Lower leg skin (tissue), 4 donors: ENCODE measurements around the gene SPESP1. TPM values are rescaled to one million over a fixed set of nuclear protein-coding genes. Genes with fewer than 3 reads are reported as not detected.

Source experiments
- DNase-seq, 2 donors: peaks; one replicate each; pipeline ENCODE4 v3.0.0-alpha.2; 2019; ENCODE audit warnings: low spot score in 2 of 2
- H3K4me3 ChIP-seq: fragments of 200-600 bp; sonication (generic); 2 replicates; pipeline ENCODE4 v1.5.1; 2017; ENCODE audit warnings: mild to moderate bottlenecking, low read depth; ENCODE audit not compliant: poor library complexity, severe bottlenecking
- POLR2A ChIP-seq, 2 donors: fragments of 450-650 bp; IDR thresholded peaks; one replicate each; pipeline ENCODE4 v1.6.1; 2016 to 2017; ENCODE audit warnings: antibody characterized with exemption in 2 of 2, mild to moderate bottlenecking in 1 of 2, moderate library complexity in 1 of 2
- WGBS, 2 donors: methylation state at CpG; one replicate each; pipeline ENCODE4 v1.1.5; 2018; 5-methylcytosine and 5-hydroxymethylcytosine counted together
- intact Hi-C: fragments of 100-400 bp; cut with DNase I; formaldehyde crosslinking; loops from one replicate; pipeline ENCODE4 v1.15.0; 2023; ENCODE audit warnings: low total_unique reads
- total RNA-seq, 4 donors: library from RNA; depleted of rRNA; stranded (reverse); fragments of >200 nt; gene quantifications; one replicate each; pipeline ENCODE4 v1.1.0, GENCODE V29; 2016
- TF ChIP-seq, protein P1 (sequence below), 3 donors: fragments of 450-650 bp; IDR thresholded peaks; one replicate each; pipeline ENCODE4 v1.5.1; 2016; ENCODE audit warnings: antibody characterized with exemption in 3 of 3, mild to moderate bottlenecking in 3 of 3, moderate library complexity in 2 of 3

Gene SPESP1
- total RNA-seq, 4 donors from 2014 or later: 1.3 to 15.5 (median 2.5) TPM

DNA sequence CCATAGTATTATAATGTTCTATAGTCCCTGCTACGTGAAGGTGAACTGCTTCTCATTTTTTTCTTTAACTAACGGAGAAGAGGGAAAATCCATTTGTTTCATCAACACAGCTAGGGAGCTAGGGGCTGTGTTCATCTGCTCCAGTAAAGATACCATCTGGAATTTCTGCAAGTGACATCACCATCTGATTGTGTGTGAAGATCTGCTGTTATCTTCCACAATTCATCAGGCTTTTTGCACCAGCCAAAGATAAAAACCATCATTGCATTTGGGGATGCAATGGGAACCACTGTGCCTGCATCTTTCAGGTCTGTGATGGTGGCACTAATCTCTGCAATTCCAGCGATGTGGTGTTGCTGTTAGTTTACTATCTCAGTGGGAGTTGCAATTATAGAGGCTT, 48.7 kb downstream of the SPESP1 start:
- DNase-seq: no peak
- 73% methylated on average over 3 of the region's 3 CpGs for WGBS, 2 donors
- intact Hi-C loops: no loop called here
- H3K4me3 ChIP-seq: no peak overlapping the region
- TF ChIP-seq, protein P1, sequence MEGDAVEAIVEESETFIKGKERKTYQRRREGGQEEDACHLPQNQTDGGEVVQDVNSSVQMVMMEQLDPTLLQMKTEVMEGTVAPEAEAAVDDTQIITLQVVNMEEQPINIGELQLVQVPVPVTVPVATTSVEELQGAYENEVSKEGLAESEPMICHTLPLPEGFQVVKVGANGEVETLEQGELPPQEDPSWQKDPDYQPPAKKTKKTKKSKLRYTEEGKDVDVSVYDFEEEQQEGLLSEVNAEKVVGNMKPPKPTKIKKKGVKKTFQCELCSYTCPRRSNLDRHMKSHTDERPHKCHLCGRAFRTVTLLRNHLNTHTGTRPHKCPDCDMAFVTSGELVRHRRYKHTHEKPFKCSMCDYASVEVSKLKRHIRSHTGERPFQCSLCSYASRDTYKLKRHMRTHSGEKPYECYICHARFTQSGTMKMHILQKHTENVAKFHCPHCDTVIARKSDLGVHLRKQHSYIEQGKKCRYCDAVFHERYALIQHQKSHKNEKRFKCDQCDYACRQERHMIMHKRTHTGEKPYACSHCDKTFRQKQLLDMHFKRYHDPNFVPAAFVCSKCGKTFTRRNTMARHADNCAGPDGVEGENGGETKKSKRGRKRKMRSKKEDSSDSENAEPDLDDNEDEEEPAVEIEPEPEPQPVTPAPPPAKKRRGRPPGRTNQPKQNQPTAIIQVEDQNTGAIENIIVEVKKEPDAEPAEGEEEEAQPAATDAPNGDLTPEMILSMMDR (IDR thresholded peaks at IDR 0.05): no peak
- TF ChIP-seq POLR2A (IDR thresholded peaks at IDR 0.05): no peak

DNA sequence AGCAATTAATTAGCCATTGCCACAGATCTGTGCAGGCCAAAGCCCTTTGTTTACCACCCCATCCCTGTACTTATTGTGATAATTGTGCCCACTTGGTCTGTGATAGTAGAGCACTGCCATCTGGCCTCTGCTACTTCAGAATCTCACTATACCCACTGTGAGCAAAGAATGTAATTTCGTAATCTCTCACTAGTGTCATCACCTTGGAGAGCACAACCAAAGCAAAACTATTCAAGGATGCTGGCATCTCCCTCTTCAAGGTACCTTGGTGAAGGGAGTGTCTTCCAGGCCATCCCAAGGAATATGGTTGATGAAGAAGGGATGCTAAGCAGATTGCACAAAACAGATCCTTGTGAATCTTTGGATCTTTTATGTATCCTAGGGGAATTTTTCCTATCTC, 49.5 kb downstream of the SPESP1 start:
- no peak for TF ChIP-seq POLR2A (IDR thresholded peaks at IDR 0.05)
- TF ChIP-seq, protein P1 (IDR thresholded peaks at IDR 0.05): no peak
- H3K4me3 ChIP-seq: no peak overlapping the region
- DNase-seq: no peak
- 94 to 100% methylated on average over 1 of the region's 1 CpG for WGBS, 2 donors
- intact Hi-C loops: no loop called here

DNA sequence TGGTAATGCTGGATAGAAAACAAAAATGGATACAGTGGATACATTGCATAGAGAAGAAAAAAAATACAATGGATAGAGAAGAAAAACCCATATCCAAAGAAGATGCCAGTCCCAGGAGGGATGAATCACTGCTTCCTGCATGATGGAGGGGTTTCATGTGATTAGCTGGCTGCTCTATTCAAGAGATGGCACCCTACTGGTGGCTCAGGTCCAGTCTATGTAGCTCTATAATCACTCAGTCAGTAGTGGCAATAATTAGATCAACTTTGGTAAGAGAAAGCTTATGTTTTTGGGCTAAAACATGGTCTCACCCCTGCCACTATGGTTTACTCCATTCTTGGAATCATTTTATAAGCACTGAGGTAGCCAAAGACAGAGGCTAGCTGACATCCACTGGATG, 50.5 kb downstream of the SPESP1 start:
- H3K4me3 ChIP-seq: no peak overlapping the region
- no peak for DNase-seq
- TF ChIP-seq, protein P1 (IDR thresholded peaks at IDR 0.05): no peak
- no peak for TF ChIP-seq POLR2A (IDR thresholded peaks at IDR 0.05)
- intact Hi-C loops: no loop called here

DNA sequence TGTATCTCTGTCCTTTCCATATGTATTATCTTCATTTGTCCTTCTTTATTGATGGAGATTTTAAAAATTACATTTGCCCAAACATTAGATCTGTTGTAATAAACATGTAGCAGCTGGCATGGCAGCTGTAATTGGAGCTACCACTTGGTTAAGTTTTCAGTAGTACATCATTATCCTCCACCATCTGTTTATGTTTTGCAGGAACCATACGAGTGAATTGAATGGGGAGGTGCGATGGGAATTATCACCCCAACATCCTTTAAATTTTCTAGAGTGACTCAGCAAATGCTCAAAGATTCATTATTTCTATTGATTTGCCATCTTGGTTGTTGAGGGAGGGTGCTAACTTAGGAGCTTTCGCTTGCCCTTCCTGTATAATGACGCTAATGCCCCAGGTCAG, 51.6 kb downstream of the SPESP1 start:
- TF ChIP-seq, protein P1 (IDR thresholded peaks at IDR 0.05): no peak
- no peak for TF ChIP-seq POLR2A (IDR thresholded peaks at IDR 0.05)
- intact Hi-C loops: no loop called here
- no peak overlapping the region for H3K4me3 ChIP-seq
- DNase-seq: no peak
- 80 to 90% methylated on average over 4 of the region's 4 CpGs for WGBS, 2 donors

DNA sequence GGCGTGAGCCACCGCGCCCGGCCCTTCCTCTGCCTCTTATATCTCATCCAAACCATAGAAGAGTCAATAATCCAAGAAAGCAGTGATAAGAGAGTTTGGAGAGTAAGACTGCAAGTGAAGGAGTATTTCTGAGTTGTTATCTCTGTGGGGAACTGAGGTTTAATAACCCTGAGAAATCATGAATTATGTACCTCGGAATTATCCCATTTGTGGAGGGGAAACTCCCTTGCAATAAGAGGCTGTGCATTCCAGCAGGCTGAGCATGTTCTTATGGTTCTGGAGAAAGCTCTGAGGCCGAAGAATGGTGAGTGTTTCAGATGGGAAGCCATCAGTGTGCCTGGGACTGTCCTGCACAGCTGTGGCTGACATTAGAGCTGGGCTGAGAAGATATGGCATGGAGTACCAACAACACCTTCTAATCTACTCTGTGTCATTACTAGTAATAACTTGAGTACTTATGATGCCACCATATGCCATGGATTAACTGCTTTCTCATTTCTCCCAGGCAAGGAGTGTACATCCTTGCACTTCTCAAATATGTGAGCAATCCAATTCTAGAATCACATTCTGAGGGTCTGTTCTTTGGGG, 52.7 kb downstream of the SPESP1 start:
- TF ChIP-seq POLR2A (IDR thresholded peaks at IDR 0.05): no peak
- DNase-seq: no peak
- intact Hi-C loops: loop anchor here (1.0 kb wide), 1 partner anchor 14 kb away; no protein-coding TSS in a partner anchor
- H3K4me3 ChIP-seq: no peak overlapping the region
- WGBS, 2 donors: 95 to 97% methylated on average over 6 of the region's 6 CpGs

DNA sequence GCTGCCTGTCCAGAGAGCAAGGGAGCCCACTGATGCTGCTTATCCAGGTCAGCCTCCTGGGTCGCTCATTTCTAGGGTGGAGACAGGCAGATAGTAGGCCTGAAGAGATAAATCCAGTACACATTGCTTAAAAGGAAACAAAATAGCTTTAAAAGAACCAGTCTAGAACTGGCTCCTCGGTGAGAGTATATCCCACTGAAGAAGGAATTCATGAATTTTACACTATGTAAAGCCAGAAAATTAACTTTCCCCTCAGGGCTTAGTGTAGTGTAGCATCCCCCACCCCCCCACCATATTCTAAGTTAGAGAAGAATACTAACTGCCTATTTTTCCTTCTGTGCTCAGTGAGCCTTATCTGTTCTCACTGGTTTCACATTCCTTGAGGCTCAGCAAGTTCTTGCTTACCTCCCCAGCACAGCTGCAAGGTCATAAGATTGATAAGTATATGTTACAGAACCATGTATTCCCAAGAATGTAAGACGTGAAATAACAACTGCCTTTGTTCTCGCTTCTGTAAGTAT, 53.7 kb downstream of the SPESP1 start:
- no peak for DNase-seq
- TF ChIP-seq, protein P1 (IDR thresholded peaks at IDR 0.05): no peak
- TF ChIP-seq POLR2A (IDR thresholded peaks at IDR 0.05): no peak

More for the DNA sequence above, 53.7 kb downstream of the SPESP1 start:
- 74 to 75% methylated on average over 4 of the region's 4 CpGs for WGBS, 2 donors
- intact Hi-C loops: loop anchor here (1.0 kb wide), 1 partner anchor 13 kb away; no protein-coding TSS in a partner anchor
- H3K4me3 ChIP-seq: no peak overlapping the region
